Prostate gland (tissue), 2 donors: Measurements from ENCODE around the gene LTBP2. TPM values are rescaled to one million over a fixed set of nuclear protein-coding genes. Genes with fewer than 3 reads are reported as not detected.

ENCODE experiments used
- DNase-seq: peaks from one replicate; pipeline ENCODE4 v3.0.0-alpha.2; 2019; ENCODE audit warnings: low spot score
- H3K27ac ChIP-seq, 2 donors: fragments of 200-600 bp; sonication (generic); 2 replicates each; pipeline ENCODE4 v1.5.1; 2017 to 2019
- H3K27me3 ChIP-seq: fragments of 200-600 bp; sonication (generic); replicated peaks from 2 replicates; pipeline ENCODE4 v1.5.1; 2019; ENCODE audit not compliant: insufficient read depth
- H3K36me3 ChIP-seq, 2 donors: fragments of 200-600 bp; sonication (generic); 1 replicate in 1 of 2; 2 replicates in 1 of 2; pipeline versions ENCODE4 v1.5.1 to v1.8.1; 2017 to 2019
- H3K4me1 ChIP-seq: fragments of 200-600 bp; sonication (generic); replicated peaks from 2 replicates; pipeline ENCODE4 v1.5.1; 2019
- H3K4me3 ChIP-seq, 2 donors: fragments of 200-600 bp; sonication (generic); 2 replicates each; pipeline ENCODE4 v1.5.1; 2017 to 2019
- H3K9me3 ChIP-seq: fragments of 200-600 bp; sonication (generic); 2 replicates; pipeline ENCODE4 v1.5.1; 2017
- POLR2A ChIP-seq: fragments of 450-650 bp; IDR thresholded peaks from one replicate; pipeline ENCODE4 v1.6.1; 2016; ENCODE audit warnings: antibody characterized with exemption, mild to moderate bottlenecking
- POLR2AphosphoS5 ChIP-seq: sonication (generic); formaldehyde crosslinking; IDR thresholded peaks from one replicate; pipeline ENCODE4 v1.6.1; 2017; ENCODE audit warnings: antibody characterized with exemption
- WGBS: methylation state at CpG from one replicate; pipeline ENCODE4 v1.1.5; 2018; 5-methylcytosine and 5-hydroxymethylcytosine counted together
- intact Hi-C: fragments of 100-400 bp; cut with DNase I; formaldehyde crosslinking; loops from one replicate; pipeline ENCODE4 v1.14.2; 2022
- total RNA-seq, 2 donors: library from RNA; depleted of rRNA; stranded (reverse); fragments of >200 nt; gene quantifications; one replicate each; pipeline ENCODE4 v1.1.0, GENCODE V29; 2016
- TF ChIP-seq, protein P1 (sequence below), 4 experiments: fragments of 200-600 bp in 2 of 4; fragments of 450-650 bp in 2 of 4; sonication (generic) in 2 of 4; IDR thresholded peaks; 1 replicate in 3 of 4; 2 replicates in 1 of 4; pipeline ENCODE4 v1.5.1; 2016 to 2019; ENCODE audit warnings: antibody characterized with exemption in 4 of 4, mild to moderate bottlenecking in 2 of 4, moderate library complexity in 2 of 4

Gene LTBP2
- total RNA-seq, 2 donors from 2014 or later, result 47.0 to 90.7 TPM

DNA sequence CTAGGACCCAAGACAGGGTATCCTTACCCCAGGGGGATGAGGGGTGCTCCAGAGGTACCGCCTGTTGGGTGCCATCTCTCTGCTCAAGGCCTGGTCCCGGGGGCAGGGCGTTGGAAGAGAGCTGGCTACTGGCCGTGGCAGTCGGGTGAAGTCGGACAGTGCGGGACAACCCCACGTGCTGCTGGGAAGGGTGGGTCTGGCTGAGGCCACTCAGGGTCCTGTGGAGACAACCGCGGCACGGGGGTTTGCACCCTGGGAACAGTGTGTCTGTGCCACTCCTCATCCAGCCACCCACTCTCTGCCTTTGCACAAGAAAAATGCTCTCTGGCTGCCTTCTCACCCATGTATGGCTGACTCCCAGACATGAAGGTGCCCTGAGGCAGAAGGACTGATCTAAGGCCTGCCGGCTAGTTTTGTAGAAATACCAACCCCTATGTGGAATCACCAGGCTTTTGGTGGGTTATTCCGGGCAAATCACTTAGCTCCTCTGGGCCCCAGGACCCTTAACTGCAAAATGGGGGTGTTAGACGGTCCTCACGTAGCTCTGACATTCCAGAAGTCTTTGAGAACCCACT, 56.5 kb downstream of the LTBP2 start:
- Histone ChIP-seq H3K9me3 (no peaks in the 10 kb centered on the region), H3K36me3 (no peaks in the 10 kb centered on the region), H3K4me3 (no peak overlapping the region), H3K4me1 (no peaks in the 10 kb centered on the region), H3K27ac (no peak overlapping the region), H3K27me3 (no peaks in the 10 kb centered on the region)
- intact Hi-C loops, result no loop called here
- TF ChIP-seq POLR2AphosphoS5 (no peak), POLR2A (no peak)
- TF ChIP-seq, protein P1, sequence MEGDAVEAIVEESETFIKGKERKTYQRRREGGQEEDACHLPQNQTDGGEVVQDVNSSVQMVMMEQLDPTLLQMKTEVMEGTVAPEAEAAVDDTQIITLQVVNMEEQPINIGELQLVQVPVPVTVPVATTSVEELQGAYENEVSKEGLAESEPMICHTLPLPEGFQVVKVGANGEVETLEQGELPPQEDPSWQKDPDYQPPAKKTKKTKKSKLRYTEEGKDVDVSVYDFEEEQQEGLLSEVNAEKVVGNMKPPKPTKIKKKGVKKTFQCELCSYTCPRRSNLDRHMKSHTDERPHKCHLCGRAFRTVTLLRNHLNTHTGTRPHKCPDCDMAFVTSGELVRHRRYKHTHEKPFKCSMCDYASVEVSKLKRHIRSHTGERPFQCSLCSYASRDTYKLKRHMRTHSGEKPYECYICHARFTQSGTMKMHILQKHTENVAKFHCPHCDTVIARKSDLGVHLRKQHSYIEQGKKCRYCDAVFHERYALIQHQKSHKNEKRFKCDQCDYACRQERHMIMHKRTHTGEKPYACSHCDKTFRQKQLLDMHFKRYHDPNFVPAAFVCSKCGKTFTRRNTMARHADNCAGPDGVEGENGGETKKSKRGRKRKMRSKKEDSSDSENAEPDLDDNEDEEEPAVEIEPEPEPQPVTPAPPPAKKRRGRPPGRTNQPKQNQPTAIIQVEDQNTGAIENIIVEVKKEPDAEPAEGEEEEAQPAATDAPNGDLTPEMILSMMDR (IDR thresholded peaks at IDR 0.05), result no peak
- DNase-seq, result no peak
- 97% methylated on average over 12 of the region's 15 CpGs for WGBS

DNA sequence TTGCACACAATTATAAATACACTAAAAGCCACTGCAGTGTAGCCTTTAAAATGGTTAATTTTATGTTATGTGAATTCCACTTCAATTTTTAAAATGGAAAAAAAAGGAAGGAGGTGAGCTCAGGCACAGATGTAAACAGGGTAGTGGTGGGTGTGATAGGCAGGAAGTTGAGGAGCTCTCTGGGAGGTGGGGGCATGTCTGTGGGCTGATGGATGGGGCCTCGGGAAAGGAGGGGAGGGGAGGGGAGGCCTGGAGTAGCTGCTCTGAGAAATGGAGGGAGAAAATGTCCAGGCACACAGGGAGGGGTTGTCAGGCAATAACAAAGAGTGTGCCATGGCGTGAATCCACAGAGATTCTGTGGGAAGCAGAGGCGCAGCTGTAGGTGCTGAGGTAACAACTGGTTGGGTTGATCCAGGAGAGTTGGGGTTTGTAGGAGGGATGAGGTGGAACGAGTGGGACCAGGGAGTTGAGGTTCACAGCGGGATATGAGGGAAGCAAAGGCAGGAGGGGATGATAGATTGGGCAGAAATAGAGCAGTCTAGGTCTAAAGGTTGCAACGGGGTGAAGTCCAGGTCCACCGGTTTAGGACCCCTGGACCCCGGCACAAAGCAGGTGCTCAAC, 57.2 kb downstream of the LTBP2 start:
- intact Hi-C loops, result no loop called here
- no peak for DNase-seq
- Histone ChIP-seq H3K9me3 (no peaks in the 10 kb centered on the region), H3K4me1 (no peaks in the 10 kb centered on the region), H3K27ac (no peak overlapping the region), H3K4me3 (no peak overlapping the region), H3K27me3 (no peaks in the 10 kb centered on the region), H3K36me3 (no peaks in the 10 kb centered on the region)
- 83% methylated on average over 8 of the region's 8 CpGs for WGBS
- no peak for TF ChIP-seq POLR2AphosphoS5

DNA sequence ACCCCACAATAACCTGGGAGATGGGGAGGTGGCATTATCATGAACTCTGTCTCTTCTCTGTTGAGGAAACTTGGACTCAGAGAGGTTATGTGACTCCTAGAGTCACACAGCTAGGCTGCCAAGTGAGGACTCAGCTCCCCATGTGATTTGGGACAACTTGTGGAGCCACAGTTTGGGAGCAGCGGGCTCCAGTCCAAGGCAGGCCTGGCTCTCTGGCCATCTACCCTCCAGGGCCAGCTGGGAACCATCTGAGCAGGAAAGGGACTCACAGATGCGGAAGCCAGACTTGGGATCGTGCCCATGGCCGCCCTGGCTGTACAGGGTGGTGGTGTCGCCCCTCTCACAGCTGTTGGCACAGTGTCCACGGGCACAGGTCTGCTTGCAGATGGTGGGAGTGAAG, 59.4 kb downstream of the LTBP2 start:
- Histone ChIP-seq H3K4me1 (no peaks in the 10 kb centered on the region), H3K36me3 (no peaks in the 10 kb centered on the region), H3K4me3 (no peak overlapping the region), H3K27me3 (no peaks in the 10 kb centered on the region), H3K27ac (peak overlapping the region in 1 of 2 donors; percentile 14), H3K9me3 (no peaks in the 10 kb centered on the region)
- intact Hi-C loops, result no loop called here
- no peak for DNase-seq
- 43% methylated on average over 6 of the region's 6 CpGs for WGBS
- no peak for TF ChIP-seq POLR2AphosphoS5

DNA sequence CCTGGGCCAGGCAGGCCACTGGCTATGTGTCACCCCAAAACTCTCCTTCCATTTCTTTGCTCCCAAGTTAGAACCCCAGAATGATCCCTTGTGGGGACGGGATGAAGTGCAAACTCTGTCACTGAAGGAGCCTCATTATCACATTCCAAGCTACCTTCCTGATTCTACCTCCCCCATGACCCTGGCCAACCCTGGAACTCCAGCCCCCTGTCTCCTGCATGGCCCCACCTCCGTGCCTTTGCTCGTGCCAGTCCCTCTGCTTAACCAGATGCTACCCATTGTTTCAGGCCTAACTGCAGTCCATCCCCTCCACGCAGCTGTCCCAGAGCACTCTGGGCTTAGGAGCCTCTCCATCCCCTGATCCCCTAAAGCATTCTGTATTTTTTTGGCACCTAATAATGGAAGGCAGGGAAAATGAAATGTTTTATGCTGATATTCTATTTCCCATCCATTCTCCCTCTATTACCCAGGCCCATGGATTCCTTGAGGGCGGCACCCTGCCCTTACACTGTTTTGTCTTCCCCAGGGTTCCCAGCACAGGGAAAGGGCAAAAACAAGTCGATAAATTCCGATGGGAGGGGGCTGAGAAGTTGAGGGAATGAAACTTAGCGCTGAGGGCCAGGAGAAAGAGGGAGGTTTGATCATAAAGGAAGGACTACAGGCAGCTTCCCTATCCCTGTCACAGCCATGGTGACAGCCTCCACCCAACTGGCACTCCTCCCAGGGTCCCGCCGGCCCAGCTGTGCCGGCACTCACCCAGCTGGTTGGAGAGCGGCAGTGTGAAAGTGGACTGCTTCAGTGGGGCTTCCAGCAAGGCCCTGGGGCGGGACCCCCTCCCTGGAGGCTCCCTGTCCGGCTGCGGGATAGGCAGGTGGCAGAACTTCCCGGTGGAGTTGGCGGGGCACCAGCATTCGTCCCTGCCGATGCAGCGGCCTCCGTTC, 60.3 kb downstream of the LTBP2 start:
- no peaks in the 10 kb centered on the region for H3K9me3 ChIP-seq
- no peak overlapping the region for H3K4me3 ChIP-seq
- intact Hi-C loops, result no loop called here
- no peaks in the 10 kb centered on the region for H3K4me1 ChIP-seq
- H3K27me3 ChIP-seq, result no peaks in the 10 kb centered on the region
- peak; percentile 61 for DNase-seq
- TF ChIP-seq POLR2A, result no peak
- TF ChIP-seq, protein P1 (IDR thresholded peaks at IDR 0.05), result no peak
- no peak for TF ChIP-seq POLR2AphosphoS5
- WGBS, result 34% methylated on average over 21 of the region's 21 CpGs
- no peaks in the 10 kb centered on the region for H3K36me3 ChIP-seq
- H3K27ac ChIP-seq, result peak overlapping the region; percentile 14 to 30

DNA sequence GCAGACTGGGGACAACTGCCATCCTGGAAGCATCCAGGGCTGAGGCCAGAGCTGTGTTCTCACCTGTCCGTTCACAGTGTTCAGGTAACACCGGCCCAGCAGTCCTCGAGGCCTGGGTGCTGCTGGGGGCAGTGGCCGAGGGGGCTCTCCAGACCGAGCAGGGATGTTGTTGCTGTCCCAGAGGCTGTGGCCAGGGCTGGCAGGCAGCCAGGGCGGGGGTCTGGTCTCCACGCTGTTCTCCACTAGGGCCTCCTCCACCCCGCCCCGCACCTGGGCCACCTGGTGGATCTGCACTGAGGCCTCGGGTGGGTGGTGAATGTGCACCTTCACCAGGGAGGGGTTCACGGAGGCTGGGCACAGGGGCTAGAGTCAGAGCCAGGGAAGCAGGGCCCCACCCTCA, 61.0 kb downstream of the LTBP2 start:
- intact Hi-C loops, result no loop called here
- no peak for DNase-seq
- Histone ChIP-seq H3K27ac (no peak overlapping the region), H3K4me1 (no peaks in the 10 kb centered on the region), H3K27me3 (no peaks in the 10 kb centered on the region), H3K36me3 (no peaks in the 10 kb centered on the region), H3K9me3 (no peaks in the 10 kb centered on the region), H3K4me3 (no peak overlapping the region)
- TF ChIP-seq POLR2AphosphoS5 (no peak), POLR2A (no peak)
- TF ChIP-seq, protein P1 (IDR thresholded peaks at IDR 0.05), result no peak
- WGBS, result 92% methylated on average over 9 of the region's 11 CpGs
